Naive B cell (primary cell): ENCODE data around the gene MAP3K2. TPM values are rescaled to one million over a fixed set of nuclear protein-coding genes. Genes with fewer than 3 reads are reported as not detected.
"Not testable (repeated sequence)": the region's sequence is repeated elsewhere in the genome, so short reads cannot be mapped to it uniquely, and the experiment has no call there.

Source experiments
- ATAC-seq, 2 donors: fragments of 150-1000 bp; cut with Tn5 transposase; 2 replicates each; pipeline ENCODE4 v1.10.0; 2021; ENCODE audit warnings: low read depth in 2 of 2, mild to moderate bottlenecking in 2 of 2, moderate library complexity in 2 of 2
- DNase-seq: peaks from one replicate; pipeline ENCODE4 v3.0.0; 2022
- H3K27ac Mint-ChIP-seq, 6 donors: one replicate each; pipeline ENCODE4 v1.8.0; 2020 to 2022; ENCODE audit warnings: mild to moderate bottlenecking in 6 of 6, mixed read lengths in 6 of 6, moderate library complexity in 5 of 6, inconsistent platforms in 2 of 6
- H3K27me3 Mint-ChIP-seq, 3 donors: one replicate each; pipeline ENCODE4 v1.8.0; 2021 to 2022; ENCODE audit warnings: mixed read lengths in 3 of 3, mild to moderate bottlenecking in 1 of 3
- H3K36me3 Mint-ChIP-seq, 2 donors: one replicate each; pipeline ENCODE4 v1.8.0; 2020 to 2022; ENCODE audit warnings: mixed read lengths in 2 of 2, inconsistent platforms in 1 of 2, mild to moderate bottlenecking in 1 of 2
- H3K4me1 Mint-ChIP-seq, 3 donors: one replicate each; pipeline ENCODE4 v1.8.0; 2020 to 2022; ENCODE audit warnings: mixed read lengths in 3 of 3, inconsistent platforms in 1 of 3, mild to moderate bottlenecking in 1 of 3, moderate library complexity in 1 of 3
- H3K4me3 Mint-ChIP-seq, 8 donors: one replicate each; pipeline ENCODE4 v1.8.0; 2020 to 2022; ENCODE audit warnings: mild to moderate bottlenecking in 8 of 8, mixed read lengths in 8 of 8, moderate library complexity in 8 of 8, inconsistent platforms in 2 of 8
- H3K9me3 Mint-ChIP-seq, 7 donors: one replicate each; pipeline ENCODE4 v1.8.0; 2020 to 2022; ENCODE audit warnings: mixed read lengths in 7 of 7, mild to moderate bottlenecking in 5 of 7, inconsistent platforms in 2 of 7, moderate library complexity in 1 of 7
- polyA plus RNA-seq, 6 donors: library from polyadenylated mRNA; unstranded; fragments of 300-500 nt; fragmentation: Illumina TruSeq; gene quantifications; one replicate each; pipeline ENCODE4 v1.2.3, GENCODE V29; 2021; ENCODE audit warnings: low read depth in 6 of 6

The MAP3K2 gene
- polyA plus RNA-seq, 6 donors from 2014 or later = 67.2 to 101 (median 73.2) TPM

DNA sequence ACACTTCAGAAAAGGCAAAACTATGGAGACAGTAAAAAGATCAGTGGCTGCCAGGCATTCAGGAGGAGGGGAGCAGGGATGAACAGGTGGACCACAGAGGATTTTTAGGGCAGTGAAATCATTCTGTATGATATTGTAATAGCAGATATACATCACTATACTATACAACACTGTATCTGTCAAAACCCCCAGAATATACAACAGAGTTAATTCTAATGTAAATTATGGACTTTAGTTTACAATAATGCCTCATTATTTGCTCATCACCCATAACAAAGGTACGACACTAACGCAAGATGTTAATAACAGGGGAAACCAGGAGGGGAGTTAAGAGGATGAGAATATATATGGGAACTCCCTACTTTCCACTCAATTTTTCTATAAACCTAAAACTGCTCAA is 28.8 kb downstream of the MAP3K2 start:
- Mint-ChIP-seq H3K27ac (peak overlapping the region in 2 of 6 donors; percentile 19 to 62), H3K4me3 (no peak overlapping the region), H3K4me1 (peaks cover 49 to 74% (median 74%) of the 10 kb centered on the region in 3 donors), H3K27me3 (no peaks in the 10 kb centered on the region), H3K9me3 (peaks cover 0 to 3% (median 0%) of the 10 kb centered on the region in 7 donors), H3K36me3 (peaks cover 0 to 4% of the 10 kb centered on the region in 2 donors)
- DNase-seq = no peak
- no peak for ATAC-seq

DNA sequence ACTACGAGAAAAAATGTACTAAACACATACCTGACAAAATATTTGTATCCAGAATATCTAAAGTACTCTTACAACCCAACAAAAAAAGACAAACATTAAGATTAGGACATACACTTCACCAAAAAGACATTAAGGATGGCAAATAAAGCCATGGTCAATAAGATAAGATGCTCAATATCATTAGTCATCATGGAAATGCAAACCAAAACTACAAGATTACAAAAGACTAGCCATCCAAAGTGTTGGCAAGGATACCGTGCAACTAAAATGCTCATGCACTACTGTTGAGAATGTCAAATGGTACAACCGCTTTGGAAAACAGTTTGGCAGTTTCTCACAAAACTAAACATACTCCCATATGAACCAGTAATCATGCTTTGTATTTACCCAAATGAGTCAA is 29.7 kb downstream of the MAP3K2 start:
- H3K9me3 Mint-ChIP-seq = peaks cover 0 to 3% (median 0%) of the 10 kb centered on the region in 7 donors
- H3K27ac Mint-ChIP-seq = peak overlapping the region in 3 of 6 donors; percentile 9 to 42 (median 35)
- H3K4me3 Mint-ChIP-seq = no peak overlapping the region
- H3K36me3 Mint-ChIP-seq = peaks cover 0 to 4% of the 10 kb centered on the region in 2 donors
- H3K4me1 Mint-ChIP-seq = peaks cover 46 to 68% (median 65%) of the 10 kb centered on the region in 3 donors
- ATAC-seq (no peak), DNase-seq (no peak)
- H3K27me3 Mint-ChIP-seq = no peaks in the 10 kb centered on the region

- Mint-ChIP-seq H3K9me3 (peaks cover 0 to 3% (median 0%) of the 10 kb centered on the region in 7 donors), H3K36me3 (peaks cover 0 to 4% of the 10 kb centered on the region in 2 donors), H3K4me3 (no peak overlapping the region), H3K27ac (peak overlapping the region in 1 of 6 donors; percentile 42), H3K4me1 (peaks cover 46 to 68% (median 68%) of the 10 kb centered on the region in 3 donors), H3K27me3 (no peaks in the 10 kb centered on the region)
- DNase-seq = no peak
- ATAC-seq = no peak
Observed at GRCh38 chr2:127357591-127357990, 30.2 kb downstream of the MAP3K2 start.

GRCh38 chr2:127356531-127356930 is 31.2 kb downstream of the MAP3K2 start:
- Mint-ChIP-seq H3K27ac (peak overlapping the region in 2 of 6 donors; percentile 23 to 53), H3K4me3 (no peak overlapping the region), H3K4me1 (peaks cover 49 to 72% (median 71%) of the 10 kb centered on the region in 3 donors), H3K9me3 (peaks cover 0 to 3% (median 0%) of the 10 kb centered on the region in 7 donors), H3K27me3 (no peaks in the 10 kb centered on the region), H3K36me3 (peaks cover 0 to 4% of the 10 kb centered on the region in 2 donors)
- DNase-seq (no peak), ATAC-seq (no peak)

DNA sequence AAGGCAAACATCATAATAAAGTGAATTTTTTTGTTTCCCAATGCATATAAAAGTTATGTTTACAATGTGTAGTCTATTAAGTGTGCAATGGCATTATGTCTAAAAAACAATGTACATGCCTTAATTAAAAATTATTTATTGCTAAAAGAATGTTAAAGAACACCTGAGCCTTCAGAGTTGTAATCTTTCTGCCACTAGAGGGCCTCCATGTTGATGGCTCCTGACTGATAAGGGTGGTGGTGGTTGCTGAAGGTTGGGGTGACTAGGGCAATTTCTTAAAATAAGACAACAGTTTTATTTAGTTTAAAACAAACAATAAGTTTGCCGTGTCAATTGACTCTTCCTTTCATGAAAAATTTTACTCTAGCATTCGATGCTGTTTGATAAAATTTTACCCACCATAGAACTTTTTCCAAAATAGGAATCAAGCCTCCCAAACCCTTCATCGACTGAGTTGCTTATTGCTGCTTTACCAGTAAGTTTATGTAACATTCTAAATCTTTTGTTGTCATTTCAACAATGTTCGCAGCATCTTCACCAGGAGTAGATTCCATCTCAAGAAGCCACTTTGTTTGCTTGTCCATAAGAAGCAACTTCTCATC is 32.3 kb downstream of the MAP3K2 start:
- Mint-ChIP-seq H3K4me3 (no peak overlapping the region), H3K27ac (peak overlapping the region in 1 of 6 donors; percentile 42), H3K36me3 (peaks cover 0 to 4% of the 10 kb centered on the region in 2 donors), H3K27me3 (no peaks in the 10 kb centered on the region), H3K9me3 (peaks cover 0 to 3% (median 0%) of the 10 kb centered on the region in 7 donors), H3K4me1 (peaks cover 52 to 81% (median 72%) of the 10 kb centered on the region in 3 donors)
- DNase-seq = peak; percentile 33
- peak; percentile 68 to 80 for ATAC-seq

- peak overlapping the region in 3 of 6 donors; percentile 2 to 75 (median 43) for H3K27ac Mint-ChIP-seq
- H3K27me3 Mint-ChIP-seq, ATAC-seq, H3K36me3 Mint-ChIP-seq, H3K9me3 Mint-ChIP-seq, DNase-seq: not testable (repeated sequence)
- H3K4me3 Mint-ChIP-seq = peak overlapping the region in 2 of 8 donors; percentile 2 to 25
- peaks cover 52 to 80% (median 73%) of the 10 kb centered on the region in 3 donors for H3K4me1 Mint-ChIP-seq
Observed at GRCh38 chr2:127353873-127354676, 33.7 kb downstream of the MAP3K2 start.

DNA sequence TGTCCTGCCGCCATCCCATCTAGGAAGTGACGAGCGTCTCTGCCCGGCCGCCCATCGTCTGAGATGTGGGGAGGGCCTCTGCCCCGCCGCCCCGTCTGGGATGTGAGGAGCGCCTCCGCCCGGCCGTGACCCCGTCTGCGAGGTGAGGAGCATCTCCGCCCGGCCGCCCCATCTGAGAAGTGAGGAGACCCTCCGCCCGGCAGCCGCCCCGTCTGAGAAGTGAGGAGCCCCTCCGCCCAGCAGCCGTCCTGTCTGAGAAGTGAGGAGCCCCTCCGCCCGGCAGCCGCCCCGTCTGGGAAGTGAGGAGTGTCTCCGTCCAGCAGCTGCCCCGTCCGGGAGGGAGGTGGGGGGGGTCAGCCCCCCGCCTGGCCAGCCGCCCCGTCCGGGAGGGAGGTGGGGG is 34.6 kb downstream of the MAP3K2 start:
- H3K4me1 Mint-ChIP-seq = peaks cover 52 to 80% (median 74%) of the 10 kb centered on the region in 3 donors
- H3K4me3 Mint-ChIP-seq, H3K27ac Mint-ChIP-seq, DNase-seq, ATAC-seq, H3K27me3 Mint-ChIP-seq, H3K36me3 Mint-ChIP-seq, H3K9me3 Mint-ChIP-seq: not testable (repeated sequence)

GRCh38 chr2:127351603-127352002 is 36.2 kb downstream of the MAP3K2 start:
- Mint-ChIP-seq H3K4me3 (peak overlapping the region in 3 of 8 donors; percentile 12 to 48 (median 31)), H3K36me3 (peaks cover 0 to 4% of the 10 kb centered on the region in 2 donors)

DNA sequence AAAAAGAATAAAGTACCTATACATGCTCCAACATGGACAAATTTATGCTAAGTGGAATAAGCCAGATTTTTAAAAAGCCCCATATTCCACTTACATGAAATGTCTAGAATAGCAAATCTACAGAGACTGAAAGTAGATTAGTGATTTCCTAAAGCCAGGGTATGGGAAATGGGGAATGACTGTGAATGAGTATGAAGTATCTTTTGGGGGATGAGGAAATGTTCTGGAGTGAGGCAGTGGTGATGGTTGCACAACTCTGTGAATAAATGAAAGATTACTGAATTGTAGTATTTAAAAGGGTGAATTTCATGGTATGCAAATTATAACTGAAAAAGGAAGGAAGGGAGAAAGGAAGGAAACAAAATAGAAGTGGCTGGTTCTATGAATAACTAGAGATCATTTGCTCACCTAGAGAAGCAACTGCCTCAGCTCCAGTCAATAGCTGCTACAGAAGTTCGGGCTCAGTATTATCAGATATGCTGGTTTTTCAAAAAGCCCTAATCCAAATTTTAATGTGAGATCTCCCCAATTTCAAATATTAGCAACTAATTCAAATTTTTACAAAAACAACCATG is 39.3 kb downstream of the MAP3K2 start:
- peak overlapping the region in 4 of 6 donors; percentile 6 to 38 (median 22) for H3K27ac Mint-ChIP-seq
- H3K4me1 Mint-ChIP-seq = peaks cover 48 to 87% (median 84%) of the 10 kb centered on the region in 3 donors
- ATAC-seq (peak; percentile 40 to 54), DNase-seq (no peak)
- no peaks in the 10 kb centered on the region for H3K27me3 Mint-ChIP-seq
- H3K9me3 Mint-ChIP-seq = peaks cover 0 to 5% (median 0%) of the 10 kb centered on the region in 7 donors
- H3K4me3 Mint-ChIP-seq = peak overlapping the region; percentile 40 to 90 (median 62)
- peaks cover 0 to 10% of the 10 kb centered on the region in 2 donors for H3K36me3 Mint-ChIP-seq

More at GRCh38 chr2:127351603-127352002, 36.2 kb downstream of the MAP3K2 start:
- Mint-ChIP-seq H3K4me1 (peaks cover 57 to 80% (median 78%) of the 10 kb centered on the region in 3 donors), H3K27me3 (no peaks in the 10 kb centered on the region), H3K9me3 (no peaks in the 10 kb centered on the region), H3K27ac (peak overlapping the region in 2 of 6 donors; percentile 59 to 80)
- DNase-seq (no peak), ATAC-seq (no peak)

GRCh38 chr2:127347734-127348392 is 39.9 kb downstream of the MAP3K2 start:
- H3K4me3 Mint-ChIP-seq = peak overlapping the region in 7 of 8 donors; percentile 16 to 66 (median 41)
- DNase-seq (no peak), ATAC-seq (no peak)
- peaks cover 0 to 10% of the 10 kb centered on the region in 2 donors for H3K36me3 Mint-ChIP-seq
- peaks cover 48 to 86% (median 85%) of the 10 kb centered on the region in 3 donors for H3K4me1 Mint-ChIP-seq
- H3K9me3 Mint-ChIP-seq = peaks cover 0 to 5% (median 0%) of the 10 kb centered on the region in 7 donors
- H3K27ac Mint-ChIP-seq = peak overlapping the region in 3 of 6 donors; percentile 16 to 31 (median 26)
- no peaks in the 10 kb centered on the region for H3K27me3 Mint-ChIP-seq

DNA sequence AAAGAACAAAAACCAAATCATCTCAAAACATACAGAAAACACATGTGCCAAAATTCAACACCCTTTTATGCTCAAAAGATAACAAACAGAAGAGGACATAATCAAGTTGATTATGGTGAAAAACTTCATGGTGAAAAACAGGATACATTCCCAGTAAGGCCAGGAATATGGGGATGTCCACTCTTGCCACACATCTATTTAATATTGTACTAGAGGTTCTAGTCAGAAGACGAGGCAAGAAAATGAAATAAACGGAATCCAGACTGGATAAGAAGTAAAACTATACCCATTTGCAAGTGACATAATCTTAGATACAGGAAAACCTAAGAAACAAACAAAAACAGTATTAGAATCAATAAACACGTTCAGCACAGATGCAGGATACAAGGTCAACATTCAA is 40.8 kb downstream of the MAP3K2 start:
- peaks cover 0 to 10% of the 10 kb centered on the region in 2 donors for H3K36me3 Mint-ChIP-seq
- peak overlapping the region in 3 of 6 donors; percentile 22 to 87 (median 26) for H3K27ac Mint-ChIP-seq
- DNase-seq (no peak), ATAC-seq (no peak)
- H3K9me3 Mint-ChIP-seq = peaks cover 0 to 5% (median 0%) of the 10 kb centered on the region in 7 donors
- peak overlapping the region in 1 of 8 donors; percentile 31 for H3K4me3 Mint-ChIP-seq
- H3K4me1 Mint-ChIP-seq = peaks cover 46 to 87% (median 82%) of the 10 kb centered on the region in 3 donors
- no peaks in the 10 kb centered on the region for H3K27me3 Mint-ChIP-seq

- DNase-seq (no peak), ATAC-seq (no peak)
- Mint-ChIP-seq H3K4me3 (no peak overlapping the region), H3K27ac (no peak overlapping the region), H3K36me3 (peaks cover 5 to 10% of the 10 kb centered on the region in 2 donors), H3K27me3 (no peaks in the 10 kb centered on the region), H3K4me1 (peaks cover 27 to 56% (median 51%) of the 10 kb centered on the region in 3 donors), H3K9me3 (peaks cover 0 to 5% (median 0%) of the 10 kb centered on the region in 7 donors)
Observed at GRCh38 chr2:127343277-127343676, 44.5 kb downstream of the MAP3K2 start.
